ENCODE data around the gene FBXO28. TPM values are rescaled to one million over a fixed set of nuclear protein-coding genes. Genes with fewer than 3 reads are reported as not detected.

Gene FBXO28
- polyA plus RNA-seq, 1 donor from 2014 or later, result 20.3 TPM

- Histone ChIP-seq H2AFZ (ENCODE audit: low read depth, low read length) (no peak overlapping the region), H3K9ac (ENCODE audit: low read length) (no peak overlapping the region), H4K20me1 (ENCODE audit: insufficient read depth) (no peaks in the 10 kb centered on the region), H3K36me3 (ENCODE audit: insufficient read depth, low read length) (peaks cover 15% of the 10 kb centered on the region), H3K27ac (ENCODE audit: low read length) (no peak overlapping the region), H3F3A (ENCODE audit: insufficient read depth, low read length, poor library complexity, severe bottlenecking) (no peaks in the 10 kb centered on the region), H3K4me3 (ENCODE audit: low read length) (no peak overlapping the region), H3K9me2 (ENCODE audit: insufficient read depth, low read length) (no peaks in the 10 kb centered on the region), H3K27me3 (ENCODE audit: insufficient read depth, low read depth, low read length) (no peaks in the 10 kb centered on the region), H3K79me2 (replicated peaks; ENCODE audit: insufficient read depth, low read length) (peaks cover 23% of the 10 kb centered on the region), H3K4me2 (ENCODE audit: low read length) (no peak overlapping the region), H3K9me3 (ENCODE audit: low read length) (peaks cover 9% of the 10 kb centered on the region)
- TF ChIP-seq REST (IDR thresholded peaks at IDR 0.05; ENCODE audit: borderline replicate concordance) (no peak), RAD21 (conservative IDR thresholded peaks at IDR 0.05) (no peak), SMC3 (conservative IDR thresholded peaks at IDR 0.05; ENCODE audit: poor library complexity) (no peak), POLR2AphosphoS5 (IDR thresholded peaks at IDR 0.05) (no peak), EP300 (conservative IDR thresholded peaks at IDR 0.05; ENCODE audit: poor library complexity, severe bottlenecking) (no peak), CTCF (IDR thresholded peaks at IDR 0.05; ENCODE audit: poor library complexity, severe bottlenecking) (no peak)
Measured at GRCh38 chr1:224127925-224128819, 14.3 kb downstream of the FBXO28 start.

GRCh38 chr1:224131253-224131652, 17.3 kb downstream of the FBXO28 start:
- no peaks in the 10 kb centered on the region for H3K27me3 ChIP-seq (ENCODE audit: insufficient read depth, low read depth, low read length)
- peaks cover 9% of the 10 kb centered on the region for H3K9me3 ChIP-seq (ENCODE audit: low read length)
- H3K27ac ChIP-seq (ENCODE audit: low read length), result no peak overlapping the region
- H3K4me2 ChIP-seq (ENCODE audit: low read length), result no peak overlapping the region
- no peaks in the 10 kb centered on the region for H3K9me2 ChIP-seq (ENCODE audit: insufficient read depth, low read length)
- TF ChIP-seq POLR2AphosphoS5 (IDR thresholded peaks at IDR 0.05) (no peak), MXI1 (conservative IDR thresholded peaks at IDR 0.05; ENCODE audit: poor library complexity, severe bottlenecking) (no peak), EZH2 (IDR thresholded peaks at IDR 0.05; ENCODE audit: borderline replicate concordance, insufficient read depth, low read length, poor library complexity, severe bottlenecking) (no peak)
- H3F3A ChIP-seq (ENCODE audit: insufficient read depth, low read length, poor library complexity, severe bottlenecking), result no peaks in the 10 kb centered on the region
- H4K20me1 ChIP-seq (ENCODE audit: insufficient read depth), result no peaks in the 10 kb centered on the region
- no peak overlapping the region for H3K9ac ChIP-seq (ENCODE audit: low read length)
- H2AFZ ChIP-seq (ENCODE audit: low read depth, low read length), result no peak overlapping the region
- H3K4me3 ChIP-seq (ENCODE audit: low read length), result no peak overlapping the region
- H3K79me2 ChIP-seq (replicated peaks; ENCODE audit: insufficient read depth, low read length), result peaks cover 11% of the 10 kb centered on the region
- peaks cover 15% of the 10 kb centered on the region for H3K36me3 ChIP-seq (ENCODE audit: insufficient read depth, low read length)
